HG03060 (cell line): ENCODE data around the gene SMTNL2.
"Not testable (repeated sequence)": the region's sequence is repeated elsewhere in the genome, so short reads cannot be mapped to it uniquely, and the experiment has no call there.

ENCODE experiments used
- ATAC-seq: cut with Tn5 transposase; IDR thresholded peaks from one replicate; pipeline ENCODE4 v1.9.1; 2021; ENCODE audit warnings: low read depth, moderate number of reproducible peaks; ENCODE audit not compliant: unreplicated experiment

Gene SMTNL2

GRCh38 chr17:4598776-4599504 lies 14.6 kb downstream of the SMTNL2 start:
- no peak for ATAC-seq

DNA sequence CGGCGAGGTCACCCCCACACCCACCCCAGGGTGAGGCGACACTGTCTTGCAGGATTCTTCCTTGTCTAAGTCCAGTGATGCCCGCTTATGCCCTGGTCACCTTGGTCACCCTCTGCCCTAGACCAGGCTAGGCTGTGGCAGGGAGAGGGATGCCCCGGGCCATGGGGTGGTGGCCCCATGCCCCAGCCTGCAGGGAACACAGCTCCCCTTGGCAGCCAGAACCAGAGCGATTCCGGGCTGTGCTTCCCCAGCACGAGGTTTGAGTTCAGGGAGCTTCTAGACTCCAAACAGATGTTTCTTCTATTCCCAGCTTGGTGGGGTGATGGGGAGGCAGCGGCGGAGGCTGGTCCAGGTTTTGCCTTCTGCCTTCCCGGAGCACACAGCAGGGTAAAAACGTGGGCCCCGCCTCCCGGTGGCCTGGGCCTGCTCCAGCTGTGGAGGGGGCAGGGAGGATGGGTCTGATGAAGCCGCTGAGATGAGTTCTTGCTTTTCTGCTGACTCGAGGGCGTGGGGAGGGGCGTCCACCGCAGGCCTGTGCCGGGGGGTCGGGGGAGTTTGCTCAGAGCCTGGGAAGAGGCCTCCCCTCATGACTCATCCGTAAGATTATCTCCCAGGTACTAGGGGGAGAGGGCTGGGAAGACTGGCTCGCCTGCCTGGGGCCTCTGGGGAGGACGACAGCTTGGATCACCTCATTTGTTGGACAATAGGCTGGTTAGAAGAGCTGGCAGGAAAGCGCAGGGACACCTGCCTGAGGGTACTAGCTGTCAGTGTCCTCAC lies 15.4 kb downstream of the SMTNL2 start:
- ATAC-seq = no peak

DNA sequence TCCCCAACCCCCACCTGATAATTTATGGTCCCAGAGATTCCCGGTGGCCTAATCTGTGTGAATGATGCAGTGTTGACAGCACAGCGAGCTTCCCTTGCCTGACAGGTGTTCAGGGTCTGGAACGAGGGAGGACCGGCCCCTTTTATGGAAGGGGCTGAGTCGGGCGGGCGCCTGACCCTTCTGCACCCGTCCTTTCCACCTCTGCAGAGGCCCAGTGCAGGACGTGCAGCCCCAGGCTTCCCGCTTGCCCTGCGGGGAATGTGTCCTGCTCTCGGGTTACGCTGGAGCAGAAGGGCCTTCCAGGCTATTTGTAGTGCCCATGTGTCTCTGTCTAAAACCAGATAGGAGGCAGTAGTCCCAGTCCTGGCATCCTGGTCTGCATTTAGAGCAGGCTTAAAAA lies 16.2 kb downstream of the SMTNL2 start:
- no peak for ATAC-seq

GRCh38 chr17:4601326-4601725 lies 17.0 kb downstream of the SMTNL2 start:
- no peak for ATAC-seq

DNA sequence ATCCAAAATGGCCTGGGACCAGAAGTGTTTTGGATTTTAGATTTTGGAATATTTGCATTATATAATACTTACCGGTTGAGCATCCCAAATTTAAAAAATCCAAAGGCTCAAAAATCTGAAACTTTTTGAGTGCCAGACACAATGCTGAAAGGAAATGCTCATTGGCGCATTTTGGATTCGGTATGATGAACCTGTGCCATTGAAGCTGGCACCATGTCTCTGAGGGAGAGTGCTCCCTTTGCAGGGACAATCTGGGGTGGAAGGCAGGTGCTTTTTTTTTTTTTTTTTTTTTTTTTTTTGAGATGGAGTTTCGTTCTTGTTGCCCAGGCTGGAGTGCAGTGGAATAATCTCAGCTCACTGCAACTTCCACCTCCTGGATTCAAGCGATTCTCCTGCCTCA lies 17.7 kb downstream of the SMTNL2 start:
- no peak for ATAC-seq

- ATAC-seq = no peak
Measured at GRCh38 chr17:4604111-4604644, 19.8 kb downstream of the SMTNL2 start.

DNA sequence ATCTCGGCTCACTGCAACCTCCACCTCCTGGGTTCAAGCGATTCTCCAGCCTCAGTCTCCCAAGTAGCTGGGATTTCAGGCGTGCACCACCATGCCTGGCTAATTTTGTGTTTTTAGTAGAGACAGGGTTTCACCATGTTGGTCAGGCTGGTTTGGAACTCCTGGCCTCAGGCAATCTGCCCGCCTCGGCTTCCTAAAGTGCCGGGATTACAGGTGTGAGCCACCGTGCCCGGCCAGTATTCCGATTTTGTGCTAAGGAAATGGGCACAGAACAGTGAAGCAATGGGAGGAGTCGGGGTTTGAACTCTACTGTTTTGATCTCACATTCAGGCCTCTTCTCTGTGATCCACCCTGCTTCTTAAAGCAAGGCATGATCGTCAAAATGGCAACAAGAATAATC lies 20.4 kb downstream of the SMTNL2 start:
- ATAC-seq = not testable (repeated sequence)

GRCh38 chr17:4605826-4606225 lies 21.5 kb downstream of the SMTNL2 start:
- ATAC-seq = no peak

GRCh38 chr17:4607261-4607741 lies 23.0 kb downstream of the SMTNL2 start:
- ATAC-seq = no peak

DNA sequence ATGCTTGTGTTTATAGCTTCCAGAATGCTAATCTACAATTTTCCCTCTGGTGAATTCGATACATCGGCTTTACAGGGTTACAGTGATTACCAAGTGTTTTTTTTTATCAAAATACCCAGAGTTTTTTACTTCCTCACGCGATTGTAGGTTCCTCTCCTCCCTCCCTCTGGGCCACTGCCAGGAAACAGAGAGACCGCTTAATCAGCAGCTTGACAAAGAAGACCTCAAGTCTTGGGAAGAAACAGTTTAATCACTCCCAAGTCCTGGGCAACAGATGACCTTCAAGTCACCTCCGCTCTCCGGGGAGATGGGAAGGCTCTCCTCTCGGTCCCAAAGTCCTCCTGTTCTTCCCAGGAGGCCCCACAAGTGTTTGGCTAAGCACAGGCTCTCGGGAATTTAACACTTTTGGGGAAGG lies 23.5 kb downstream of the SMTNL2 start:
- no peak for ATAC-seq

DNA sequence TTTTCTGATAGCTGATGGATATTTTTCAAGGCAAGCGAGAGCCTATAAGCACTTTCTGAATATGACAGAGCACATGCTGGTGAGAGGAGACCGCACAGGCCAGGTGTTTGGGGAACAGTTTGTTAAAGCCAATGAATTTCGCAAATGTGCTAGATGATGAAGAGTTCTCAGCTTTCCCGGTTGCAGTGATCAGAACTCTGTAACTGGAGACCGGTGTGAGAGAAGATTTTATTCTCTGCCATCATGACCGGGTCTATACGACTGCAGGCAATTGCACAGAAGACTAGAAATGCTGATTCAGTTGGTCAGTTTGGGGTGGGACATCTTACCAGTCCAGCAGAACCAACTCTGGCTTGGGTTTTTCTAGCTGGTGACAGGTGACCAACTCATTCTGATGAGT lies 25.4 kb downstream of the SMTNL2 start:
- ATAC-seq = no peak

GRCh38 chr17:4610162-4610561 lies 25.8 kb downstream of the SMTNL2 start:
- ATAC-seq = no peak

- no peak for ATAC-seq
Measured at GRCh38 chr17:4610656-4611055, 26.3 kb downstream of the SMTNL2 start.

GRCh38 chr17:4616476-4616875 lies 32.1 kb downstream of the SMTNL2 start:
- ATAC-seq = no peak

GRCh38 chr17:4617090-4617489 lies 32.8 kb downstream of the SMTNL2 start:
- ATAC-seq = no peak

- no peak for ATAC-seq
Measured at GRCh38 chr17:4617590-4618351, 33.4 kb downstream of the SMTNL2 start.

DNA sequence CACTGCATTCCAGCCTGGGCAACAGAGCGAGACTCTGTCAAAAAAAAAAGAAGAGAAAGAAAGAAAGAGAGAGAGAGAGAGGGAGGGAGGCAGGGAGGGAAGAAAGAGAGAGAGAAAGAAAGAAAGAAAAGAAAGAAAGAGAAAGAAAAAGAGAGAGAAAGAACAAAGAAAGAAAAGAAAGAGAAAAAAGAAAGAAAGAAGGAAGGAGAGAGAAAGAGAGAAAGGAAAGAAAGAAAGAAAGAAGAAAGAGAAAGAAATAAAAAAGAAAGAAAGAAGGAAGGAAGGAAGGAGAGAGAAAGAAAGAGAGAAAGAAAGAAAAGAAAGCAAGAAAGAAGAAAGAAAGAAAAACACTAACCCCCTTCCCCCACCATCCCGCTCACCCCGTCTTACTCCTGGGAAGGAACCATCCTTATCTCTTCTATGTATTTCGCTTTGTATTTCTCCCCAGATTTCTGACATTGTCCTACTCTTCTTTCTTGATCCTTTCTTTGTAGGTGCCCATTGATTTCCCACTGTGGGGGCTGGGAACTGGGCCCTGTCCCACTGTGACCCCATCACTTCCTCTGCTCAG lies 36.3 kb downstream of the SMTNL2 start:
- ATAC-seq = no peak

- ATAC-seq = no peak
Measured at GRCh38 chr17:4622375-4622774, 38.0 kb downstream of the SMTNL2 start.

DNA sequence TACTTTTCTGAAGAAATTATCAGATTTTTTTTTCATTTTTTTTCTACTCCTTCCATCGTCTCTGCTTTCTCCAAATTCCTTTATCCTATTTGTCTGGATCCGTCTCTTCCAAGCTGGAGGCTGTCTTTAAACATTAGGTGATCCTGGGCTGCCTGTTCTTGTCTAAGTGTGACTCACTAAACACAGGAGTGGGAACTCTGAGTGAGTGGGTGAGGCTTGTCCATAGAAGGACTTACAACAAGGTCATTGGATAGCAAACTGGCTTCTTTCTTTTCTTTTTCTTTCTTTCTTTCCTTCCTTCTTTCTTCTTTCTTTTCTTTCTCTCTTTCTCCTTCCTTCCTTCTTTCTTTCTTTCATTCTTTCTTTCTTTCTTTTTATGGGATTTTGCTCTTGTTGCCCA lies 38.9 kb downstream of the SMTNL2 start:
- no peak for ATAC-seq

DNA sequence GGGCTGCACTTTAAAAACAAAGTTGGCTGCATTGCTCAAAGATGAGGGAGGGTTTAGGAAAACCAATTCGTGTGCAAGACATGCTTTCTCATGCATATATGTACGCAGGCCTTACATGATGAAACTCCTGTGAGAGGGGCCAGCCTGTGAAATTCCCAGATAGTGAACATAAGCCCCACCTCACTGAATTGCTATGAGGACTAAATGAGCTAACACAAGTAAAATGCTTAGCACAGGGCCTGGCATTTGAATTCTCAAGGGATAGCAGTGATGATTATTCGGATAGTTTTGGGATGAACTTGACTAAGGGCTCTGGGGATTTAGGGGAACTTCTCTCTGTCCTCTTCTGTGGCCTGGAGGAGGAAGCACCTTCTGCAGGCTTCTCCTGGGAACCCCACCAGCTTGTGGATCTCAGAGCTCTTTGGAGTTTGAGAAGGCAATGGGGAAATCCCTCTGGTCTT lies 40.2 kb downstream of the SMTNL2 start:
- not testable (repeated sequence) for ATAC-seq
